Testis (tissue), 3 donors: Measurements from ENCODE around the gene ABTB2. TPM values are rescaled to one million over a fixed set of nuclear protein-coding genes. Genes with fewer than 3 reads are reported as not detected.
A peak's percentile ranks its signal among the peaks of the same experiment; 100 is the strongest.
"Not testable (repeated sequence)": the region's sequence is repeated elsewhere in the genome, so short reads cannot be mapped to it uniquely, and the experiment has no call there.

Source experiments
- DNase-seq: peaks from one replicate; pipeline ENCODE4 v3.0.0-alpha.2; 2019
- H3K27ac ChIP-seq, 2 donors: fragments of 200-600 bp; sonication (generic); one replicate each; pipeline ENCODE4 v1.5.1; 2019
- H3K27me3 ChIP-seq: fragments of 200-600 bp; sonication (generic); one replicate; pipeline ENCODE4 v1.5.1; 2019
- H3K36me3 ChIP-seq: fragments of 200-600 bp; sonication (generic); one replicate; pipeline ENCODE4 v1.5.1; 2017; ENCODE audit warnings: low read depth; ENCODE audit errors: missing control alignments
- H3K4me1 ChIP-seq: fragments of 200-600 bp; sonication (generic); one replicate; pipeline ENCODE4 v1.5.1; 2019
- H3K4me3 ChIP-seq, 2 donors: fragments of 200-600 bp; sonication (generic); one replicate each; pipeline ENCODE4 v1.5.1; 2017 to 2019
- H3K9me3 ChIP-seq: fragments of 200-600 bp; sonication (generic); one replicate; pipeline ENCODE4 v1.5.1; 2017
- CTCF ChIP-seq, 3 experiments: fragments of 450-650 bp in 2 of 3; fragments of 200-600 bp in 1 of 3; sonication (generic) in 1 of 3; IDR thresholded peaks; one replicate each; pipeline ENCODE4 v1.5.1; 2016 to 2019; ENCODE audit warnings: antibody characterized with exemption in 3 of 3, mild to moderate bottlenecking in 2 of 3, moderate library complexity in 1 of 3
- POLR2A ChIP-seq: fragments of 450-650 bp; IDR thresholded peaks from one replicate; pipeline ENCODE4 v1.6.1; 2017; ENCODE audit warnings: antibody characterized with exemption, mild to moderate bottlenecking, moderate library complexity
- WGBS, 2 donors: methylation state at CpG; one replicate each; pipeline ENCODE4 v1.1.5; 2018; 5-methylcytosine and 5-hydroxymethylcytosine counted together
- intact Hi-C: fragments of 100-400 bp; cut with DNase I; formaldehyde crosslinking; loops from one replicate; pipeline ENCODE4 v1.15.1; 2023; ENCODE audit warnings: low total_unique reads
- polyA plus RNA-seq: library from polyadenylated mRNA; stranded (reverse); fragments of 350-450 nt; fragmentation: Illumina TruSeq; extraction: RNeasy Lipid Tissue Mini Kit (QIAGEN cat#74804); gene quantifications from one replicate; pipeline ENCODE4 v1.2.3, GENCODE V29; 2014; ENCODE audit warnings: low read depth, low replicate concordance; ENCODE audit not compliant: insufficient read depth
- total RNA-seq, 2 donors: library from RNA; depleted of rRNA; stranded (reverse); fragments of >200 nt; gene quantifications; one replicate each; pipeline ENCODE4 v1.2.3, GENCODE V29; 2016

Gene ABTB2
- total and polyA plus RNA-seq, 3 donors from 2014 or later = 5.8 to 12.1 (median 8.9) TPM

GRCh38 chr11:34252015-34252414, 105.8 kb downstream of the ABTB2 start:
- Histone ChIP-seq H3K27ac (no peak overlapping the region), H3K4me1 (no peaks in the 10 kb centered on the region), H3K4me3 (no peak overlapping the region), H3K9me3 (no peaks in the 10 kb centered on the region), H3K27me3 (no peaks in the 10 kb centered on the region), H3K36me3 (no peaks in the 10 kb centered on the region)
- TF ChIP-seq POLR2A = no peak
- no peak for TF ChIP-seq CTCF (IDR thresholded peaks at IDR 0.05)
- intact Hi-C loops = no loop called here
- WGBS, 2 donors = 79 to 90% methylated on average over 5 to 7 of the region's 7 CpGs
- DNase-seq = no peak

GRCh38 chr11:34251589-34251980, 106.2 kb downstream of the ABTB2 start:
- no peak for TF ChIP-seq CTCF (IDR thresholded peaks at IDR 0.05)
- no peak for TF ChIP-seq POLR2A
- Histone ChIP-seq H3K4me3 (no peak overlapping the region), H3K27ac (no peak overlapping the region), H3K9me3 (no peaks in the 10 kb centered on the region), H3K36me3 (no peaks in the 10 kb centered on the region), H3K4me1 (no peaks in the 10 kb centered on the region), H3K27me3 (no peaks in the 10 kb centered on the region)
- WGBS, 2 donors = 39 to 62% methylated on average over 3 of the region's 3 CpGs
- intact Hi-C loops = no loop called here
- no peak for DNase-seq

GRCh38 chr11:34250732-34251588, 106.8 kb downstream of the ABTB2 start:
- no peak for DNase-seq
- 71% methylated on average over 8 to 10 of the region's 10 CpGs for WGBS, 2 donors
- no peak for TF ChIP-seq CTCF (IDR thresholded peaks at IDR 0.05)
- no peak for TF ChIP-seq POLR2A
- intact Hi-C loops = no loop called here
- no peaks in the 10 kb centered on the region for H3K36me3 ChIP-seq
- H3K4me1 ChIP-seq = no peaks in the 10 kb centered on the region
- no peaks in the 10 kb centered on the region for H3K9me3 ChIP-seq
- no peak overlapping the region for H3K27ac ChIP-seq
- no peaks in the 10 kb centered on the region for H3K27me3 ChIP-seq
- H3K4me3 ChIP-seq = no peak overlapping the region

- TF ChIP-seq POLR2A (no peak), CTCF (IDR thresholded peaks at IDR 0.05) (no peak)
- no peaks in the 10 kb centered on the region for H3K9me3 ChIP-seq
- 79 to 85% methylated on average over 2 of the region's 2 CpGs for WGBS, 2 donors
- no peaks in the 10 kb centered on the region for H3K27me3 ChIP-seq
- H3K27ac ChIP-seq = no peak overlapping the region
- no peaks in the 10 kb centered on the region for H3K4me1 ChIP-seq
- H3K36me3 ChIP-seq = no peaks in the 10 kb centered on the region
- no peak overlapping the region for H3K4me3 ChIP-seq
- DNase-seq = no peak
- intact Hi-C loops = no loop called here
These were observed 107.6 kb downstream of the ABTB2 start for GRCh38 chr11:34250211-34250610.

- TF ChIP-seq CTCF (IDR thresholded peaks at IDR 0.05) (no peak), POLR2A (no peak)
- H3K9me3 ChIP-seq = no peaks in the 10 kb centered on the region
- peak overlapping the region in 1 of 2 donors; percentile 28 for H3K27ac ChIP-seq
- 52 to 56% methylated on average over 3 of the region's 3 CpGs for WGBS, 2 donors
- H3K36me3 ChIP-seq = no peaks in the 10 kb centered on the region
- no peak overlapping the region for H3K4me3 ChIP-seq
- DNase-seq = peak; percentile 22
- no peaks in the 10 kb centered on the region for H3K27me3 ChIP-seq
- no peaks in the 10 kb centered on the region for H3K4me1 ChIP-seq
- intact Hi-C loops = no loop called here
These were observed 108.4 kb downstream of the ABTB2 start for GRCh38 chr11:34249439-34249838.

- H3K4me3 ChIP-seq, H3K27me3 ChIP-seq, H3K27ac ChIP-seq, intact Hi-C loops, DNase-seq, H3K9me3 ChIP-seq, H3K4me1 ChIP-seq, H3K36me3 ChIP-seq: not testable (repeated sequence)
- WGBS, 2 donors = 70 to 80% methylated on average over 4 of the region's 4 CpGs
These were observed 111.3 kb downstream of the ABTB2 start for GRCh38 chr11:34246511-34246910.
